ENCODE results near the gene LY6G6C.

- TF ChIP-seq TAF1 (IDR thresholded peaks at IDR 0.05; ENCODE audit: low read depth), result 0 out of 2 replicates have a peak, but pooled peaks have one; percentile 30
- no peak for TF ChIP-seq FOXM1 (IDR thresholded peaks at IDR 0.05; ENCODE audit: borderline replicate concordance, low read depth)
- TF ChIP-seq EGR1 (IDR thresholded peaks at IDR 0.05), result no peak
- no peak for TF ChIP-seq CEBPB (IDR thresholded peaks at IDR 0.05)
- no peak for TF ChIP-seq RAD21 (IDR thresholded peaks at IDR 0.05; ENCODE audit: low read depth)
- no peak for TF ChIP-seq NFIC (IDR thresholded peaks at IDR 0.05)
- no peak for TF ChIP-seq CREB1 (IDR thresholded peaks at IDR 0.05; ENCODE audit: low read depth)
- no peak for TF ChIP-seq REST (IDR thresholded peaks at IDR 0.05; ENCODE audit: low read depth)
- TF ChIP-seq TCF12 (IDR thresholded peaks at IDR 0.05; ENCODE audit: low read depth), result no peak
- no peak for TF ChIP-seq MAX (IDR thresholded peaks at IDR 0.05)
These were observed 10.3 kb downstream of the LY6G6C start for GRCh38 chr6:31711233-31711632.
